ENCODE data around the gene TTLL13. TPM values are rescaled to one million over a fixed set of nuclear protein-coding genes. Genes with fewer than 3 reads are reported as not detected.
"Not testable (repeated sequence)": the region's sequence is repeated elsewhere in the genome, so short reads cannot be mapped to it uniquely, and the experiment has no call there.

Gene TTLL13
- total RNA-seq, 1 donor from 2014 or later, result not detected

- Histone ChIP-seq H3K27ac (no peak overlapping the region), H3K9ac (no peak overlapping the region), H3K36me3 (no peaks in the 10 kb centered on the region), H4K20me1 (ENCODE audit: low read depth) (no peaks in the 10 kb centered on the region), H3K79me2 (ENCODE audit: low read depth) (no peaks in the 10 kb centered on the region), H3K4me3 (no peak overlapping the region), H3K4me2 (no peak overlapping the region), H3K27me3 (no peaks in the 10 kb centered on the region), H2AFZ (replicated peaks) (no peak overlapping the region), H3K9me3 (ENCODE audit: low read depth) (no peaks in the 10 kb centered on the region), H3F3A (ENCODE audit: low read depth) (no peaks in the 10 kb centered on the region), H3K4me1 (no peaks in the 10 kb centered on the region)
- Mint-ChIP-seq H3K27ac (peak overlapping the region; percentile 46), H3K36me3 (no peaks in the 10 kb centered on the region), H3K27me3 (ENCODE audit: insufficient read depth, low read depth) (peaks cover 2% of the 10 kb centered on the region), H3K9me3 (no peaks in the 10 kb centered on the region), H3K4me3 (no peak overlapping the region), H3K4me1 (no peaks in the 10 kb centered on the region)
- DNase-seq (ENCODE audit: low spot score), result no peak
- TF ChIP-seq CTCF (IDR thresholded peaks at IDR 0.05) (peak; percentile 25), EZH2 (IDR thresholded peaks at IDR 0.05) (no peak)
Measured at GRCh38 chr15:90294601-90295269, 45.4 kb downstream of the TTLL13 start.

DNA sequence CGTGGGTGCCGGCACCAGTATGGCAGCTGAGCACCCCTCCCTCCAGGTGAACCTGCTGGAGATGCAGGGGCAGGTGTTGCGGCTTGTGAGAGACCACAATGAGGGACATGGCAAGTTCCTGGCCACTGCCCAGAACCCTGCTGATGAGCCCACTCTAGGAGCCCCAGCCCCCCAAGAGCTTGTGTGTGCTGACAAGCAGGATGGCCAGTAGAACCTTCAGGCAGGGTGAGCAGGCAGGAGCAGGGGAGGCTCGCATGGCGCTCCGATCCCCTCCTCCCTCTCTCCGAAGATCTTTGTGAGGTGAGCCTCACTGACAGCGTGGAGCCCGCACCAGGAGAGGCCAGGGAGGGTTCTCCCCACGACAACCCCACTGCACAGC lies 45.9 kb downstream of the TTLL13 start:
- Histone ChIP-seq H4K20me1 (ENCODE audit: low read depth) (no peaks in the 10 kb centered on the region), H3K9ac (no peak overlapping the region), H3F3A (ENCODE audit: low read depth) (no peaks in the 10 kb centered on the region), H3K4me1 (no peaks in the 10 kb centered on the region), H3K9me3 (ENCODE audit: low read depth) (no peaks in the 10 kb centered on the region), H3K4me2 (no peak overlapping the region), H2AFZ (replicated peaks) (peak overlapping the region; percentile 62), H3K4me3 (no peak overlapping the region), H3K27me3 (no peaks in the 10 kb centered on the region), H3K27ac (no peak overlapping the region), H3K36me3 (no peaks in the 10 kb centered on the region), H3K79me2 (ENCODE audit: low read depth) (no peaks in the 10 kb centered on the region)
- no peak overlapping the region for H3K27ac Mint-ChIP-seq
- H3K9me3 Mint-ChIP-seq, result no peaks in the 10 kb centered on the region
- no peak for TF ChIP-seq CTCF (IDR thresholded peaks at IDR 0.05)
- TF ChIP-seq EZH2 (IDR thresholded peaks at IDR 0.05), result no peak
- TF ChIP-seq EZH2phosphoT487 (IDR thresholded peaks at IDR 0.05), result no peak
- H3K27me3 Mint-ChIP-seq (ENCODE audit: insufficient read depth, low read depth), result peaks cover 6% of the 10 kb centered on the region
- H3K4me1 Mint-ChIP-seq, result no peaks in the 10 kb centered on the region
- no peak overlapping the region for H3K4me3 Mint-ChIP-seq
- H3K36me3 Mint-ChIP-seq, result no peaks in the 10 kb centered on the region
- no peak for DNase-seq (ENCODE audit: low spot score)

DNA sequence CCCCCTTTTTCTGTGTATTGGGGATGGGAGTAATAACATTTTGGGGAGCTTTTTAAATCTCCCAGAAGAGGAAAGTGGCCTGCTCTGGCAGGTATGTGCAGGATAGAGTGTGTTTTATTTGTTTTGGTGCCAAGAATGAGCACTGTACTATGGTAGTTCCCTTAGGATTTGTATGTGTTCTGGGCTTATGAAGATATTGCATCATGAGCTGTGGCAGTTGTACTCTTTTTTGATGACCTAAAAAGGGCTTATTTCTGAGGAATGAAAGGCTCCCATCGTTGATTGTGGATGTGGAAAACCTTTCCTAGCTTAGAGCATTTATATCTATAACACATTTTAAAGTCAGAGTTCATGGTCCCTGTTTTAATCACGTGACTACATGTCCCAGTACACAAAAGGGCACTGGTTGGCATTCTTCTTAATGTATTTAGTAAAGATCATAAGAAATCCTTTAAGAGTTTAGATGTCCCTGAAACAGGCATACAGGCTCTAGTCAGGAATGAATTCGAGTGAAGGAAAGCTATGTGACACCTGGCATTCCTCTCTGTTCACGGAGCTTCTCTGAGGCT lies 47.0 kb downstream of the TTLL13 start:
- H3K4me3 Mint-ChIP-seq; H3K4me1 ChIP-seq; H3K27ac Mint-ChIP-seq; H3K36me3 ChIP-seq; H3K4me2 ChIP-seq; H2AFZ ChIP-seq (replicated peaks); H3F3A ChIP-seq (ENCODE audit: low read depth); H3K27me3 Mint-ChIP-seq (ENCODE audit: insufficient read depth, low read depth); H3K36me3 Mint-ChIP-seq; H4K20me1 ChIP-seq (ENCODE audit: low read depth); H3K27me3 ChIP-seq; H3K79me2 ChIP-seq (ENCODE audit: low read depth); DNase-seq (ENCODE audit: low spot score); H3K9me3 Mint-ChIP-seq; H3K9ac ChIP-seq; H3K4me3 ChIP-seq; H3K9me3 ChIP-seq (ENCODE audit: low read depth); H3K4me1 Mint-ChIP-seq; H3K27ac ChIP-seq: not testable (repeated sequence)

- H3K4me1 Mint-ChIP-seq, result peaks cover 2% of the 10 kb centered on the region
Measured at GRCh38 chr15:90297021-90297420, 47.7 kb downstream of the TTLL13 start.

More at GRCh38 chr15:90297021-90297420, 47.7 kb downstream of the TTLL13 start:
- H3K36me3 Mint-ChIP-seq, result no peaks in the 10 kb centered on the region
- Histone ChIP-seq H3K79me2 (ENCODE audit: low read depth) (no peaks in the 10 kb centered on the region), H3K27me3 (no peaks in the 10 kb centered on the region), H3F3A (ENCODE audit: low read depth) (peaks cover 4% of the 10 kb centered on the region), H3K4me3 (no peak overlapping the region), H2AFZ (replicated peaks) (no peak overlapping the region), H3K4me1 (peaks cover 4% of the 10 kb centered on the region), H3K4me2 (no peak overlapping the region), H3K36me3 (no peaks in the 10 kb centered on the region), H3K9me3 (ENCODE audit: low read depth) (no peaks in the 10 kb centered on the region), H4K20me1 (ENCODE audit: low read depth) (no peaks in the 10 kb centered on the region), H3K9ac (no peak overlapping the region), H3K27ac (no peak overlapping the region)
- no peak for DNase-seq (ENCODE audit: low spot score)
- no peaks in the 10 kb centered on the region for H3K9me3 Mint-ChIP-seq
- TF ChIP-seq EZH2 (IDR thresholded peaks at IDR 0.05) (no peak), EZH2phosphoT487 (IDR thresholded peaks at IDR 0.05) (no peak), CTCF (IDR thresholded peaks at IDR 0.05) (no peak)
- peaks cover 6% of the 10 kb centered on the region for H3K27me3 Mint-ChIP-seq (ENCODE audit: insufficient read depth, low read depth)
- H3K4me3 Mint-ChIP-seq, result no peak overlapping the region
- H3K27ac Mint-ChIP-seq, result no peak overlapping the region
